ENCODE results near the gene OR10H4. TPM values are rescaled to one million over a fixed set of nuclear protein-coding genes. Genes with fewer than 3 reads are reported as not detected.
A peak's percentile ranks its signal among the peaks of the same experiment; 100 is the strongest.
"Not testable (repeated sequence)": the region's sequence is repeated elsewhere in the genome, so short reads cannot be mapped to it uniquely, and the experiment has no call there.

Gene OR10H4
- total RNA-seq, 8 experiments from 2014 or later, result 0.38 to 0.46 TPM; not detected in 6

- no peaks in the 10 kb centered on the region for H3K4me1 ChIP-seq (replicated peaks in 1 of 2)
- H3K4me3 ChIP-seq, result no peak overlapping the region
Measured at GRCh38 chr19:15923702-15924101, 25.1 kb upstream of the OR10H4 start.

GRCh38 chr19:15926484-15926883 is 22.3 kb upstream of the OR10H4 start:
- Histone ChIP-seq H3K27ac (no peak overlapping the region), H3K4me3 (no peak overlapping the region), H3K4me1 (replicated peaks in 1 of 2) (no peaks in the 10 kb centered on the region)
- in situ Hi-C loops (cut with MboI; ENCODE audit: low pct_unique_long_range_greater_than_20kb in 2 of 9, low sequenced_read_pairs in 9 of 9, unreplicated experiment in 9 of 9), result no loop called here
- ATAC-seq (replicated peaks in 6 of 8), result no peak
- 0% methylated on average over 1 of the region's 1 CpG; no CpG with 5 or more reads in 7 of the 10 experiments for WGBS, 10 experiments

More at GRCh38 chr19:15923702-15924101, 25.1 kb upstream of the OR10H4 start:
- no peak for ATAC-seq (replicated peaks in 6 of 8)
- no peak overlapping the region for H3K27ac ChIP-seq
- WGBS, 10 experiments, result 0 to 100% (median 49%) methylated on average over 1 to 8 of the region's 8 CpGs; no CpG with 5 or more reads in 3 of the 10 experiments
- in situ Hi-C loops (cut with MboI; ENCODE audit: low pct_unique_long_range_greater_than_20kb in 2 of 9, low sequenced_read_pairs in 9 of 9, unreplicated experiment in 9 of 9), result no loop called here

GRCh38 chr19:15928321-15928720 is 20.5 kb upstream of the OR10H4 start:
- H3K27ac ChIP-seq, result no peak overlapping the region
- H3K4me3 ChIP-seq, result no peak overlapping the region
- in situ Hi-C loops (cut with MboI; ENCODE audit: low pct_unique_long_range_greater_than_20kb in 2 of 9, low sequenced_read_pairs in 9 of 9, unreplicated experiment in 9 of 9), result no loop called here
- WGBS, 10 experiments, result 0 to 77% (median 40%) methylated on average over 1 to 3 of the region's 3 CpGs; no CpG with 5 or more reads in 1 of the 10 experiments
- H3K4me1 ChIP-seq (replicated peaks in 1 of 2), result no peaks in the 10 kb centered on the region
- no peak for ATAC-seq (replicated peaks in 6 of 8)

- H3K4me1 ChIP-seq (replicated peaks in 1 of 2); in situ Hi-C loops (cut with MboI; ENCODE audit: low pct_unique_long_range_greater_than_20kb in 2 of 9, low sequenced_read_pairs in 9 of 9, unreplicated experiment in 9 of 9); H3K4me3 ChIP-seq; H3K27ac ChIP-seq; ATAC-seq (replicated peaks in 6 of 8): not testable (repeated sequence)
- 11 to 83% (median 60%) methylated on average over 1 to 11 of the region's 12 CpGs; no CpG with 5 or more reads in 2 of the 10 experiments for WGBS, 10 experiments
Measured at GRCh38 chr19:15933761-15934331, 15.0 kb upstream of the OR10H4 start.

- Histone ChIP-seq H3K4me3 (no peak within 1 kb of the TSS), H3K4me1 (replicated peaks in 1 of 2) (no peaks in the 10 kb centered on the region), H3K27ac (no peak within 1 kb of the TSS)
- WGBS, 10 experiments, result 25 to 60% (median 43%) methylated on average over 2 to 4 of the region's 10 CpGs; no CpG with 5 or more reads in 6 of the 10 experiments
- in situ Hi-C loops (cut with MboI; ENCODE audit: low pct_unique_long_range_greater_than_20kb in 2 of 9, low sequenced_read_pairs in 9 of 9, unreplicated experiment in 9 of 9), result no loop called here
- ATAC-seq (replicated peaks in 6 of 8), result peak in 1 of 8 experiments; percentile 47
Measured at GRCh38 chr19:15934332-15935078, 14.3 kb upstream of the OR10H4 start, which contains the start of gene CYP4F11. Gene CYP4F11 (minus strand): TSS chr19:15934529. CDS start chr19:15934408, 121 bp downstream.

- Histone ChIP-seq H3K4me1 (replicated peaks in 1 of 2) (no peaks in the 10 kb centered on the region), H3K27ac (no peak overlapping the region), H3K4me3 (no peak overlapping the region)
- 0 to 50% (median 50%) methylated on average over 1 to 2 of the region's 3 CpGs; no CpG with 5 or more reads in 7 of the 10 experiments for WGBS, 10 experiments
- in situ Hi-C loops (cut with MboI; ENCODE audit: low pct_unique_long_range_greater_than_20kb in 2 of 9, low sequenced_read_pairs in 9 of 9, unreplicated experiment in 9 of 9), result no loop called here
- peak in 1 of 8 experiments; percentile 50 for ATAC-seq (replicated peaks in 6 of 8)
Measured at GRCh38 chr19:15935167-15935702, 13.6 kb upstream of the OR10H4 start.

GRCh38 chr19:15936173-15936572 is 12.6 kb upstream of the OR10H4 start:
- H3K4me1 ChIP-seq (replicated peaks in 1 of 2), result no peaks in the 10 kb centered on the region
- H3K27ac ChIP-seq, result no peak overlapping the region
- 27 to 100% (median 56%) methylated on average over 1 to 3 of the region's 3 CpGs; no CpG with 5 or more reads in 3 of the 10 experiments for WGBS, 10 experiments
- no peak overlapping the region for H3K4me3 ChIP-seq
- no peak for ATAC-seq (replicated peaks in 6 of 8)
- in situ Hi-C loops (cut with MboI; ENCODE audit: low pct_unique_long_range_greater_than_20kb in 2 of 9, low sequenced_read_pairs in 9 of 9, unreplicated experiment in 9 of 9), result no loop called here

GRCh38 chr19:15936950-15937349 is 11.9 kb upstream of the OR10H4 start:
- no peak overlapping the region for H3K4me3 ChIP-seq
- no peak overlapping the region for H3K27ac ChIP-seq
- 43% methylated on average over 1 of the region's 2 CpGs; no CpG with 5 or more reads in 9 of the 10 experiments for WGBS, 10 experiments
- H3K4me1 ChIP-seq (replicated peaks in 1 of 2), result no peaks in the 10 kb centered on the region
- in situ Hi-C loops (cut with MboI; ENCODE audit: low pct_unique_long_range_greater_than_20kb in 2 of 9, low sequenced_read_pairs in 9 of 9, unreplicated experiment in 9 of 9), result no loop called here
- ATAC-seq (replicated peaks in 6 of 8), result no peak

GRCh38 chr19:15937771-15938170 is 11.0 kb upstream of the OR10H4 start:
- H3K27ac ChIP-seq, result no peak overlapping the region
- no peak overlapping the region for H3K4me3 ChIP-seq
- WGBS, 10 experiments, result 0 to 20% (median 0%) methylated on average over 1 to 2 of the region's 2 CpGs; no CpG with 5 or more reads in 7 of the 10 experiments
- no peak for ATAC-seq (replicated peaks in 6 of 8)
- in situ Hi-C loops (cut with MboI; ENCODE audit: low pct_unique_long_range_greater_than_20kb in 2 of 9, low sequenced_read_pairs in 9 of 9, unreplicated experiment in 9 of 9), result no loop called here
- H3K4me1 ChIP-seq (replicated peaks in 1 of 2), result no peaks in the 10 kb centered on the region

GRCh38 chr19:15944401-15944800 is 4.4 kb upstream of the OR10H4 start:
- ATAC-seq (replicated peaks in 6 of 8), result no peak
- no peak overlapping the region for H3K4me3 ChIP-seq
- in situ Hi-C loops (cut with MboI; ENCODE audit: low pct_unique_long_range_greater_than_20kb in 2 of 9, low sequenced_read_pairs in 9 of 9, unreplicated experiment in 9 of 9), result no loop called here
- H3K27ac ChIP-seq, result no peak overlapping the region
- H3K4me1 ChIP-seq (replicated peaks in 1 of 2), result no peaks in the 10 kb centered on the region
- 7 to 67% (median 53%) methylated on average over 1 to 4 of the region's 4 CpGs; no CpG with 5 or more reads in 3 of the 10 experiments for WGBS, 10 experiments

GRCh38 chr19:15945301-15945700 is 3.5 kb upstream of the OR10H4 start:
- Histone ChIP-seq H3K27ac (no peak overlapping the region), H3K4me1 (replicated peaks in 1 of 2) (no peaks in the 10 kb centered on the region), H3K4me3 (no peak overlapping the region)
- in situ Hi-C loops (cut with MboI; ENCODE audit: low pct_unique_long_range_greater_than_20kb in 2 of 9, low sequenced_read_pairs in 9 of 9, unreplicated experiment in 9 of 9), result no loop called here
- WGBS, 10 experiments, result 0 to 67% (median 7%) methylated on average over 2 to 4 of the region's 4 CpGs
- no peak for ATAC-seq (replicated peaks in 6 of 8)

GRCh38 chr19:15954820-15955219 is 6.0 kb downstream of the OR10H4 start:
- in situ Hi-C loops (cut with MboI; ENCODE audit: low pct_unique_long_range_greater_than_20kb in 2 of 9, low sequenced_read_pairs in 9 of 9, unreplicated experiment in 9 of 9), result no loop called here
- no peaks in the 10 kb centered on the region for H3K4me1 ChIP-seq (replicated peaks in 1 of 2)
- 13 to 80% (median 55%) methylated on average over 1 to 6 of the region's 6 CpGs; no CpG with 5 or more reads in 1 of the 10 experiments for WGBS, 10 experiments
- no peak overlapping the region for H3K27ac ChIP-seq
- no peak for ATAC-seq (replicated peaks in 6 of 8)
- H3K4me3 ChIP-seq, result no peak overlapping the region

- WGBS, 10 experiments, result 0 to 93% (median 46%) methylated on average over 1 to 5 of the region's 6 CpGs; no CpG with 5 or more reads in 4 of the 10 experiments
- H3K27ac ChIP-seq, result no peak overlapping the region
- in situ Hi-C loops (cut with MboI; ENCODE audit: low pct_unique_long_range_greater_than_20kb in 2 of 9, low sequenced_read_pairs in 9 of 9, unreplicated experiment in 9 of 9), result no loop called here
- ATAC-seq (replicated peaks in 6 of 8), result no peak
- H3K4me1 ChIP-seq (replicated peaks in 1 of 2), result no peaks in the 10 kb centered on the region
- no peak overlapping the region for H3K4me3 ChIP-seq
Measured at GRCh38 chr19:15962319-15962718, 13.5 kb downstream of the OR10H4 start.
